ENCODE data around the gene IMMP1L.
"Not testable (repeated sequence)": the region's sequence is repeated elsewhere in the genome, so short reads cannot be mapped to it uniquely, and the experiment has no call there.

DNA sequence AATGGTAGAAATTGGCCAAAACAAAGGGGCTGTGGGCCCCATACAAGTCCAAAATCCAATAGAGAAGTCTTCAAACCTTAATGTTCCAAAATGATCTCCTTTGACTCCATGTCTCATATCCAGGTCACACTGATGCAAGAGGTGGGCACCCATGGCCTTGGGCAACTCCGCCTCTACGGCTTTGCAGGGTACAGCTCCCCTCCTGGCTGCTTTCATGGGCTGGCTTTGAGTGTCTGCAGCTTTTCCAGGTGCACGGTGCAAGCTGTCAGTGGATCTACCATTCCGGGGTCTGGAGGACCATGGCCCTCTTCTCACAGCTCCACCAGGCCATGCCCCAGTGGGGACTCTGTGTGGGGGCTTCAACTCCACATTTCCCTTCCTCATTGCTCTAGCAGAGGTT, 15.7 kb downstream of the IMMP1L start:
- TF ChIP-seq, protein P1, sequence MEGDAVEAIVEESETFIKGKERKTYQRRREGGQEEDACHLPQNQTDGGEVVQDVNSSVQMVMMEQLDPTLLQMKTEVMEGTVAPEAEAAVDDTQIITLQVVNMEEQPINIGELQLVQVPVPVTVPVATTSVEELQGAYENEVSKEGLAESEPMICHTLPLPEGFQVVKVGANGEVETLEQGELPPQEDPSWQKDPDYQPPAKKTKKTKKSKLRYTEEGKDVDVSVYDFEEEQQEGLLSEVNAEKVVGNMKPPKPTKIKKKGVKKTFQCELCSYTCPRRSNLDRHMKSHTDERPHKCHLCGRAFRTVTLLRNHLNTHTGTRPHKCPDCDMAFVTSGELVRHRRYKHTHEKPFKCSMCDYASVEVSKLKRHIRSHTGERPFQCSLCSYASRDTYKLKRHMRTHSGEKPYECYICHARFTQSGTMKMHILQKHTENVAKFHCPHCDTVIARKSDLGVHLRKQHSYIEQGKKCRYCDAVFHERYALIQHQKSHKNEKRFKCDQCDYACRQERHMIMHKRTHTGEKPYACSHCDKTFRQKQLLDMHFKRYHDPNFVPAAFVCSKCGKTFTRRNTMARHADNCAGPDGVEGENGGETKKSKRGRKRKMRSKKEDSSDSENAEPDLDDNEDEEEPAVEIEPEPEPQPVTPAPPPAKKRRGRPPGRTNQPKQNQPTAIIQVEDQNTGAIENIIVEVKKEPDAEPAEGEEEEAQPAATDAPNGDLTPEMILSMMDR (IDR thresholded peaks at IDR 0.05) = not testable (repeated sequence)
- TF ChIP-seq POLR2AphosphoS5, EP300, POLR2A (IDR thresholded peaks at IDR 0.05): not testable (repeated sequence)
